SK-N-SH (cell line): ENCODE data around the gene MGLL. TPM values are rescaled to one million over a fixed set of nuclear protein-coding genes. Genes with fewer than 3 reads are reported as not detected.

Experiments used
- CTCF ChIA-PET: fragments of 300-600, 350-600 bp; formaldehyde crosslinking; extraction: SDS; loops from one replicate; lab custom pipeline; 2021; lab: Yijun Ruan, JAX
- POLR2A ChIA-PET: fragments of 350-600 bp; sonication (Branson Sonifier 250); formaldehyde crosslinking; extraction: SDS; loops from one replicate; lab custom pipeline; 2020; ENCODE audit warnings: antibody characterized with exemption, inconsistent platforms; lab: Yijun Ruan, JAX
- DNase-seq: peaks from one replicate; pipeline ENCODE4 v3.0.0; 2012
- H2AFZ ChIP-seq: fragments of 200-600 bp; sonication (generic); 2 replicates; pipeline ENCODE4 v1.8.1; 2016; ENCODE audit warnings: antibody characterized with exemption, mild to moderate bottlenecking, low read depth
- H3F3A ChIP-seq: fragments of 200-600 bp; sonication (generic); replicated peaks from 2 replicates; pipeline ENCODE3; 2016; ENCODE audit warnings: antibody characterized with exemption, mild to moderate bottlenecking; ENCODE audit not compliant: insufficient read depth
- H3K27ac ChIP-seq, 2 experiments: fragments of 200-500 bp in 1 of 2; fragments of 200-600 bp in 1 of 2; sonication (Bioruptor generic) in 1 of 2; sonication (generic), shearing (Covaris generic) in 1 of 2; 2 replicates each; pipeline versions ENCODE4 v1.5.1 to v1.6.1; 2014 to 2016; ENCODE audit warnings: low read depth in 2 of 2, inconsistent platforms in 1 of 2, low read length in 1 of 2, mild to moderate bottlenecking in 1 of 2, mixed read lengths in 1 of 2
- H3K27me3 ChIP-seq: fragments of 200-600 bp; sonication (generic), shearing (Covaris generic); 2 replicates; pipeline ENCODE4 v1.6.1; 2016; ENCODE audit warnings: mixed run types; ENCODE audit not compliant: insufficient read depth
- H3K36me3 ChIP-seq, 2 experiments: fragments of 200-500 bp in 1 of 2; fragments of 200-600 bp in 1 of 2; sonication (Bioruptor generic) in 1 of 2; sonication (generic) in 1 of 2; replicated peaks in 1 of 2; 2 replicates each; pipeline versions ENCODE3 to v1.5.1; 2014 to 2016; ENCODE audit warnings: low read length in 1 of 2, mild to moderate bottlenecking in 1 of 2; ENCODE audit not compliant: insufficient read depth in 2 of 2, control insufficient read depth in 1 of 2
- H3K4me1 ChIP-seq, 2 experiments: fragments of 200-500 bp in 1 of 2; fragments of 200-600 bp in 1 of 2; sonication (Bioruptor generic) in 1 of 2; sonication (generic), shearing (Covaris generic) in 1 of 2; 2 replicates each; pipeline versions ENCODE4 v1.5.1 to v1.6.1; 2014 to 2016; ENCODE audit warnings: low read depth in 1 of 2, low read length in 1 of 2, mixed run types in 1 of 2; ENCODE audit not compliant: insufficient read depth in 2 of 2, control insufficient read depth in 1 of 2
- H3K4me2 ChIP-seq: fragments of 200-600 bp; sonication (generic), shearing (Covaris generic); 2 replicates; pipeline ENCODE4 v1.6.1; 2017; ENCODE audit warnings: mixed run types
- H3K4me3 ChIP-seq, 2 experiments: fragments of 200-500 bp in 1 of 2; fragments of 200-600 bp in 1 of 2; sonication (Bioruptor generic) in 1 of 2; sonication (generic), shearing (Covaris generic) in 1 of 2; 2 replicates each; pipeline versions ENCODE4 v1.5.1 to v1.8.1; 2014 to 2016; ENCODE audit warnings: low read depth in 2 of 2, inconsistent platforms in 1 of 2, low read length in 1 of 2, mild to moderate bottlenecking in 1 of 2, mixed read lengths in 1 of 2, moderate library complexity in 1 of 2
- H3K79me2 ChIP-seq: fragments of 200-600 bp; sonication (generic); 2 replicates; pipeline ENCODE4 v1.8.1; 2017; ENCODE audit warnings: mild to moderate bottlenecking; ENCODE audit not compliant: insufficient read depth
- H3K9ac ChIP-seq: fragments of 200-600 bp; sonication (generic); 2 replicates; pipeline ENCODE4 v1.6.1; 2017; ENCODE audit warnings: mixed run types
- H3K9me2 ChIP-seq: fragments of 200-600 bp; sonication (generic); 2 replicates; pipeline ENCODE4 v1.6.1; 2017; ENCODE audit warnings: mixed run types
- H3K9me3 ChIP-seq: fragments of 200-600 bp; sonication (generic); 2 replicates; pipeline ENCODE4 v1.6.1; 2017; ENCODE audit warnings: mixed run types, mild to moderate bottlenecking, moderate library complexity
- H4K20me1 ChIP-seq: fragments of 200-600 bp; sonication (generic); 2 replicates; pipeline ENCODE4 v1.6.1; 2017; ENCODE audit warnings: mild to moderate bottlenecking, mixed run types; ENCODE audit not compliant: insufficient read depth
- CHD2 ChIP-seq: fragments of 150-350 bp; IDR thresholded peaks from 2 replicates; pipeline ENCODE4 v1.6.1; 2018; ENCODE audit warnings: low read length; ENCODE audit not compliant: partially characterized antibody
- ELF1 ChIP-seq: IDR thresholded peaks from 2 replicates; pipeline ENCODE4 v1.4.0; 2012
- EP300 ChIP-seq, 2 experiments: IDR thresholded peaks; 2 replicates each; pipeline versions ENCODE4 v1.4.0 to v1.6.1; 2012; ENCODE audit warnings: borderline replicate concordance in 1 of 2, low read depth in 1 of 2, low read length in 1 of 2
- EZH2phosphoT487 ChIP-seq: fragments of 200-600 bp; sonication (generic); IDR thresholded peaks from 2 replicates; pipeline ENCODE4 v1.6.1; 2017; ENCODE audit warnings: low read depth, mixed run types, mild to moderate bottlenecking, antibody characterized with exemption, moderate library complexity, borderline replicate concordance
- FOSL2 ChIP-seq: IDR thresholded peaks from 2 replicates; pipeline ENCODE4 v1.4.0; 2012; ENCODE audit warnings: low read depth, mild to moderate bottlenecking, moderate library complexity, borderline replicate concordance
- GATA2 ChIP-seq: sonication (generic); formaldehyde crosslinking; IDR thresholded peaks from 2 replicates; pipeline ENCODE4 v1.5.0; 2020; ENCODE audit warnings: mild to moderate bottlenecking, missing genetic modification reagents
- IRF3 ChIP-seq: fragments of 150-350 bp; IDR thresholded peaks from 2 replicates; pipeline ENCODE4 v1.6.1; 2016; ENCODE audit warnings: mild to moderate bottlenecking, low read depth, low read length
- JUND ChIP-seq: IDR thresholded peaks from 2 replicates; pipeline ENCODE4 v1.4.0; 2012
- MAX ChIP-seq: IDR thresholded peaks from 2 replicates; pipeline ENCODE4 v1.4.0; 2012; ENCODE audit warnings: low read depth
- MEF2A ChIP-seq: IDR thresholded peaks from 2 replicates; pipeline ENCODE4 v1.4.0; 2012; ENCODE audit warnings: low read depth, borderline replicate concordance
- MXI1 ChIP-seq: IDR thresholded peaks from 2 replicates; pipeline ENCODE4 v1.6.1; 2012; ENCODE audit warnings: mild to moderate bottlenecking, low read depth, low read length, improper control_type of control experiment
- PBX3 ChIP-seq: IDR thresholded peaks from 2 replicates; pipeline ENCODE4; 2012
- POLR2AphosphoS5 ChIP-seq: IDR thresholded peaks from 2 replicates; pipeline ENCODE4 v1.6.1; 2012; ENCODE audit warnings: low read depth, low read length
- REST ChIP-seq: IDR thresholded peaks from 2 replicates; pipeline ENCODE4 v1.6.1; 2012; ENCODE audit warnings: mild to moderate bottlenecking, low read depth, low read length, moderate library complexity
- RFX5 ChIP-seq: IDR thresholded peaks from 2 replicates; pipeline ENCODE4 v1.6.1; 2012; ENCODE audit warnings: mild to moderate bottlenecking, improper control_type of control experiment, low read length
- RXRA ChIP-seq: IDR thresholded peaks from 2 replicates; pipeline ENCODE4 v1.4.0; 2012; ENCODE audit warnings: low read depth, mild to moderate bottlenecking, borderline replicate concordance
- TEAD4 ChIP-seq: IDR thresholded peaks from 2 replicates; pipeline ENCODE4 v1.4.0; 2012; ENCODE audit warnings: mild to moderate bottlenecking, borderline replicate concordance; ENCODE audit not compliant: insufficient read depth
- USF1 ChIP-seq: IDR thresholded peaks from 2 replicates; pipeline ENCODE4 v1.4.0; 2012; ENCODE audit warnings: low read depth, borderline replicate concordance
- YY1 ChIP-seq: IDR thresholded peaks from 2 replicates; pipeline ENCODE4 v1.4.0; 2012; ENCODE audit warnings: low read depth, mild to moderate bottlenecking
- WGBS: methylation state at CpG from one replicate; pipeline ENCODE4 v1.1.6; 2017; ENCODE audit warnings: low lambda C conversion rate; 5-methylcytosine and 5-hydroxymethylcytosine counted together
- polyA plus RNA-seq, 3 experiments: library from polyadenylated mRNA; depleted of rRNA; stranded (reverse); fragments of >200 nt; gene quantifications; 2 replicates each; pipeline ENCODE4 v1.2.3, GENCODE V29; 2012

Gene MGLL
- polyA plus RNA-seq, 1 of the 3 experiments (the other 2 are of a cell fraction): 2.2 TPM

GRCh38 chr3:127801731-127802313, 20.5 kb downstream of the MGLL start (continued):
- no peak for TF ChIP-seq EZH2phosphoT487

- TF ChIP-seq RFX5: no peak
- no peak for TF ChIP-seq MXI1
- TF ChIP-seq YY1: no peak
- TF ChIP-seq USF1: no peak
- no peak for TF ChIP-seq ELF1
- TF ChIP-seq IRF3: no peak
- no peak for TF ChIP-seq TEAD4
- no peak for TF ChIP-seq REST
- no peak for TF ChIP-seq RXRA
- TF ChIP-seq POLR2AphosphoS5: no peak
- TF ChIP-seq JUND: no peak
- TF ChIP-seq CHD2: no peak
- no peak for TF ChIP-seq MAX
- TF ChIP-seq GATA2 (CRISPR knock-in tag): no peak
- TF ChIP-seq FOSL2: no peak
- TF ChIP-seq PBX3: no peak
- TF ChIP-seq EZH2phosphoT487: no peak
- no peak for TF ChIP-seq MEF2A
- no peak for TF ChIP-seq EP300 (IDR thresholded peaks at IDR 0.05; ENCODE audit: borderline replicate concordance in 1 of 2, low read depth in 1 of 2, low read length in 1 of 2)
- TF ChIP-seq, all 33 proteins: peak for 0
- H3K9me2 ChIP-seq: no peaks in the 10 kb centered on the region
- H3K4me2 ChIP-seq: peak overlapping the region; percentile 63; the same call in 1 of the 2 replicates
- peak overlapping the region in 1 of 2 experiments; percentile 81; a peak in 2 of 4 replicates for H3K27ac ChIP-seq
- H3K9ac ChIP-seq: no peak overlapping the region; the same call in 1 of the 2 replicates
- H3K4me3 ChIP-seq: no peak overlapping the region
- H3F3A ChIP-seq: peaks cover 13% of the 10 kb centered on the region
- ChIA-PET CTCF (no interaction called here), POLR2A (no interaction called here)
- peaks cover 22 to 35% of the 10 kb centered on the region in 2 experiments for H3K4me1 ChIP-seq
- no peaks in the 10 kb centered on the region for H3K36me3 ChIP-seq
- H3K79me2 ChIP-seq: no peaks in the 10 kb centered on the region
- no peak overlapping the region for H2AFZ ChIP-seq
- H4K20me1 ChIP-seq: no peaks in the 10 kb centered on the region
- no peaks in the 10 kb centered on the region for H3K27me3 ChIP-seq
- no peaks in the 10 kb centered on the region for H3K9me3 ChIP-seq
- DNase-seq: no peak
- 73% methylated on average over 2 of the region's 2 CpGs for WGBS
Measured at GRCh38 chr3:127800508-127800907, 21.8 kb downstream of the MGLL start.
